GM19023 (cell line): ENCODE data around the gene EBP.
"Not testable (repeated sequence)": the region's sequence is repeated elsewhere in the genome, so short reads cannot be mapped to it uniquely, and the experiment has no call there.

Experiments used
- ATAC-seq: cut with Tn5 transposase; IDR thresholded peaks from one replicate; pipeline ENCODE4 v1.9.1; 2021; ENCODE audit warnings: mild to moderate bottlenecking, moderate library complexity; ENCODE audit not compliant: unreplicated experiment

The EBP gene

DNA sequence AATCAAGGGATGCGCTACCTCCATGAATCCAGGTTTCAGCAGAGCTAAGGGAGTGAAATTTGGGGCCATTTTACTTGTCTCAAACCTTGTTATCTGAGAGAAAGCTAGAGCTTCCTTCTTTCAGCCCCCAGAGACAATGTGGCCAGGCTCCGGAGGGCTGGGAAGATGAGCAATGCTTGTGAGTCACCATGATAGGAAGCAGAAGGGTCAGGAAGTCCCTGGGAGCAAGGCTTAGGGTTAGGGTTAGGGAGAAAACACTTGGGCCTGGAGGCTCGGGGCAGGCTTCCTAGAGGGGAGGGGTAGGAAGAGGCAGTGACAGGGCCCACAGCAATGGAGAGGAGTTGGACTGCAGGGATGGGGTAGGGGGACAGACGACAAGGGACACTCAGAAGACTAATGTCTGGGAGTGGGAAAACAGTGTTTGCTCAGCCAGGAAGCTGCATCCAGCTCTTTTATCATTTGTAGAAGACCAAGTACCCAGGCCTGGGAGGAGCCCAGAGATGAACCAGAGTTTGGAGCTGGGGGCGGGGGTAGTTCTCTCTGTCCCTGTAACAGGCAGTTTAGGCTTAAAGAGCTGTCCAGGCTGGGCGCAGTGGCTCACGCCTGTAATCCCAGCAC is 29.2 kb upstream of the EBP start:
- ATAC-seq: no peak

GRCh38 chrX:48493890-48494364 is 27.7 kb upstream of the EBP start:
- ATAC-seq: no peak

DNA sequence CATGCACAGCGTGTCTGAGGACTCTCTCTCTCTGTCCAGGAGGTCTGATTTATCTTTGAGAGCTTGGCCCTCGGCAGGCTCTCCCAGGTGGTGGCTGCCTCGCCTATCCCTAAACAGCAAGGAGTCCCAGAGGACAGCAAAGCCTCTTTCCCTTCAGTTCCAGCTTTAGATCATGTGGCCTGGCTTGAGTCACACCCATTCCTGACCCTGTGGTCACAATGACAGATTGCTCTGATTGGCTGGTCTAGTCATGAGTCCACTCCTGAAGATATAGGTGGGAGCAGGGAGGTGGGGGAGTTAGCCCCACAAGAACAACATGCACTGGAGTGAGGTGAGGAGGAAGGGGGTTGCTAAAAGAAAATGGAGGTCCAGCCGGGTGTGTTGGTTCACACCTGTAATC is 24.9 kb upstream of the EBP start:
- ATAC-seq: no peak

DNA sequence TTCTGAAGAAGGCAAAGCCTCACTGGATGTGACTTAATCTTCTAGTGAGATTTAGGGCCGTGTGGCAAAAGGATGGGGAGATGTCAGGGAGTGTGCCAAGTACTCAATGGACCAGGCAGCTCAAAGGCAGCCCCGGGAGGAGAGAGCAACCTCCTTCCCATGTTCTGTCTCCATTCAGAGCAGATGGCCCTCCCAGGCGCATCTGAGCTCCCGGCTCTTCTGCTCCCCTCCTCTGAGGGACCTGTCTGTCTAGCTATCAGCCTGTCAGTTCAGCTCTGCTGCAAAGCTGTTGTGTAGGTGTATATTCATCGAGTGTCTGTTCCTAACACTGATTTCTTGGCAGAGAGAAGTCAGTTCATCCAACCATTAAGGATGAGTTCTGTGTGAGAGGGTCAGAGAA is 23.7 kb upstream of the EBP start:
- no peak for ATAC-seq

GRCh38 chrX:48498374-48498809 is 23.2 kb upstream of the EBP start:
- no peak for ATAC-seq

DNA sequence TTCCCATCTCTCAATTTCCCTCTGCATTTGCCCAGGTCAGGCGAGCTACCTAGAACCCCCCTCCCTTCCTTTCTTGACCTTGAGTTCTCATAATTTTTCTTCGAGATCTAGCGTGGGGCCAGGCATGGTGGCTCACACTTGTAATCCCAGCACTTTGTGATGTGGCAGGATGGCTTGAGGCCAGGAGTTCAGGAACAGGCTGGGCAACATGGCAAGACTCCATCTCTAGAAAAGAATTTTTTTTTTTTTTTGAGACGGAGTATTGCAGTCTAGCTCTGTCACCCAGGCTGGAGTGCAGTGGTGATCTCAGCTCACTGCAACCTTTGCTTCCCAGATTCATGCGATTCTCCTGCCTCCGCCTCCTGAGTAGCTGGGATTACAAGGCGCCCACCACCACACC is 17.3 kb upstream of the EBP start:
- no peak for ATAC-seq

- ATAC-seq: no peak
These were observed 16.1 kb upstream of the EBP start for GRCh38 chrX:48505481-48505880.

GRCh38 chrX:48507246-48507645 is 14.4 kb upstream of the EBP start:
- no peak for ATAC-seq

- peak; percentile 84 for ATAC-seq
These were observed 13.0 kb upstream of the EBP start, which contains the start of gene PORCN for GRCh38 chrX:48508400-48509244. Gene PORCN (plus strand): TSS chrX:48508992. CDS start chrX:48509821, 829 bp downstream.

GRCh38 chrX:48509245-48509590 is 12.4 kb upstream of the EBP start:
- peak; percentile 25 for ATAC-seq

- ATAC-seq: no peak
These were observed 12.0 kb upstream of the EBP start for GRCh38 chrX:48509619-48510018.

DNA sequence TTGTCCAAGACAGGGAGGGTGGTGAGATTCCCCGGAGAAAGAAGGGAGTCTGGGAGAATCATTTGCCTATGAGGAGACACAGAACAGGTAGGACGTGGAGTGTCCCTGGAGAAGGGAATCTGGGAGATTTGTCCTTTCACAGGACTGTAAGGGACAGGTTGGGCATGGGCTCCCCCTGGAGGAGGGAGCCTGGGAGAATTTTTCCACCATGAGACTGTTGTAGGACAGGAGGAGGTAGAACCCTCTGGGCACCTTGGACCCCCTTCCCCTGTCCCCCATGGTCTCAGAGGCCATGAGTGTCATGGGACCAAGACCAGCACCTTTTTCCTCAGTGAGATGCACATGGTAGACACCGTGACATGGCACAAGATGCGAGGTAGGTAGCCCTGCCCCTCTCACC is 10.0 kb upstream of the EBP start:
- ATAC-seq: no peak

GRCh38 chrX:48512371-48512935 is 9.2 kb upstream of the EBP start:
- no peak for ATAC-seq

DNA sequence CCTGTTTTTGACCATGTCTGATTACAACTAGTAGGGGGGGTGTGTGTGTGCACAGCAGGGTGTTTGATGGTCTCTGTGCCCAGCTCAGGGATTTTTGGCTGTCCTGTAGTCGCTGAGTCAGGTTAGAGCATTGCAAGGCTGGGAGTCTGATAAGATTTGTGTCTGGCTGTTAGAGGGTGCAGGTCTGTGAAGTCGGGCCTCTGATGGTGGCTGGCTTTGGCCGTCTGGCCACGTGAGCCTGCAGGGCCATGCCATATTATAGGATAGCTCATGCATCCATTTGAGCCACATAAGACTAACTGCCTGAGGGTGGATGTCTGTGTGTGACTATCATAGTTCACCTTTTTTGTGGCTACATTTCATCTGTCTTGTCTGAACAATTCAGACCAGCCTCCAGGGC is 7.9 kb upstream of the EBP start:
- no peak for ATAC-seq

GRCh38 chrX:48514126-48514806 is 7.3 kb upstream of the EBP start:
- no peak for ATAC-seq

DNA sequence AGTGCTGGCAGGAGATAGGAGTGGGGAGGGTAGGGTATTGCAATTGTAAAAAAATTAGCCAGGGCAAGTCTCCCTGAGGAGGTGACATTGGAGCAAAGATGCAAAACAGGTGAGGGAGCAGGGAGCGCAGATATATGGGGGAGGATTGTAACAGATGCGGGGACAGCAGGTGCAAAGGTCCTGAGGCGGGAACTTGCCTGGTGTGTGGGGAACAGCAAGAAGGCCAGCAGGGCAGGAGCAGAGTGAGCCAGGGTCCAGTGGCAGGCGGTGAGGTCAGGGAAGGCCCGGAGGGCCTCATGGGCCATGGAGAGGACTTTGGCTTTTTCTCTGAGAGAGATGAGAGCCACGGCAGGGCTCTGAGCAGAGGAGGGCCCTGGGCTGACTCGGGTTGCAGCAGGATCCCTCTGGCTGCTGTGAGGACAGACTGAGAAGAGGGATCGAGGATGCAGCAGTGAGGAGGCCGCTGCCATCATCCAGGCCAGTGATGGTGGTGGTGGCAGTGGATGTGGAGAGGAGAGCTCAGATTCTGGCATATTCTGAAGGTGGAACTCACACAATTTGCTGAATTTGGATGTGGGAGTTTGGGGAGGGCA is 6.6 kb upstream of the EBP start:
- ATAC-seq: no peak

DNA sequence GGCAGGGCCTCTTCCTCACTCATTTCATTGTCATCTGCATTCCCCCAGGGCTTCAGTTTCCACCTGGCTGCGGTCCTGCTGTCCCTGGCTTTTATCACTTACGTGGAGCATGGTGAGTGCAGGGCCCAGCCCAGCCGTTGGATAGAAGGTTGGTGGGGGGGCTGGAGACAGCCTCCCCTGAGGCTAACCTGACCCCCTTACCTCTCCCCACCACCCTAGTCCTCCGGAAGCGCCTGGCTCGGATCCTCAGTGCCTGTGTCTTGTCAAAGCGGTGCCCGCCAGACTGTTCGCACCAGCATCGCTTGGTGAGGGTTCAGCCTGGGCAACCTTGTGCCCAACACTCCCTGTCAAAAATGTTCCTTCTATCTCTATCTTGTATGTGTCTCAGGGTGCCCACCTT is 5.8 kb upstream of the EBP start:
- no peak for ATAC-seq

- no peak for ATAC-seq
These were observed 5.3 kb upstream of the EBP start for GRCh38 chrX:48516285-48516684.

DNA sequence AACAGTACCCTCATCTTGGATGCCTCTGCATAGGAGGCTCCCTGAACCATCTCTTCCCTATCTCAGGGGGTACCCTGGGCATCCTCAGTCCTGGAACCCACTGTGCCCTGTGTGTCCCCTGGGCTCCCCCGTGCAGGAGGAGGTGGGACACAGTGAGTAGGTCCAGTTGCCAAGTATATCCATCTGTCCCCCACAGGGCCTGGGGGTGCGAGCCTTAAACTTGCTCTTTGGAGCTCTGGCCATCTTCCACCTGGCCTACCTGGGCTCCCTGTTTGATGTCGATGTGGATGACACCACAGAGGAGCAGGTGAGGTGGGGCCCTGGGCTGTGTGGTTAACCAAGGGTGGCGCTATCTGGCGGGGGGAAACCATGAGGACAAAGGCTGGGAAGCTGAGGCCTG is 4.6 kb upstream of the EBP start:
- ATAC-seq: no peak

- not testable (repeated sequence) for ATAC-seq
These were observed 2.1 kb upstream of the EBP start for GRCh38 chrX:48519481-48519880.

GRCh38 chrX:48520455-48520854 is 1.2 kb upstream of the EBP start:
- ATAC-seq: no peak
